ENCODE results near the gene RAB8A. TPM values are rescaled to one million over a fixed set of nuclear protein-coding genes. Genes with fewer than 3 reads are reported as not detected.

The RAB8A gene
- total RNA-seq, 2 donors from 2014 or later = 67.7 to 86.0 TPM

DNA sequence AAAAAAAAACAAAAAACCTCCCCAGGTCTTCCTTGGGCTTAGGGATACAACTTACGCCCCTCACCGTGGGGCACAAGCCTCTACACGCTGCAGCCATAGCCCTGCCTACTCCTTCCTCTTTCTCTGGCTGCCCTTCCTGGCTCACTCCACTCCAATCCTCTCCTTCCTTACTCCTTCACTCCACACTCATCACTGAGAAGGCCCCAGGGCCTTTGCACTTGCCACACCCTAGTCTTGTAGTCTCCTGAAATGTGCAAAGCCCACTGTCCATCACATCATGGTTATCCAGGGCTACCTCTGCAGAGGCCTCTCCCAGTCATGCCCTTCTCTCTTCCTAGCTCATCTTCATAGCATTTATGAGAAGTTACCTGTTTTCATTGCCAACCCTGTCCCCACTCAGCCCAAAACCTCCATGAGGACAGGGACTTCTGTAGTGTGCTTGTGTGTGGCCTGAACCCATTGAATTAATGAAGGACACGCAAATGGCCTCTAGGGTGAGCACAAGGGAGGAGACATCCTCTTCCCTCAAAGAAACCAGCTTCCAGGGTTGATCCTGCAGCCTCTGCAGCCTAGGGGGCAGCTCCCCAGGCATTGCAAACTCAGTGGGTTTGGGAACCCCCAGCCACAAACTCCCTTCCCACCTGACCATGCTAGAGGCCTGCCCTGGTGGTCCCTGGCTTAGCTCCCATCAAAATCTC lies 23.9 kb downstream of the RAB8A start:
- 65 to 72% methylated on average over 4 of the region's 4 CpGs for WGBS, 2 experiments (ENCODE audit: insufficient coverage in 1 of 2, insufficient read length in 1 of 2)
- no peaks in the 10 kb centered on the region for H3K27me3 ChIP-seq (ENCODE audit: control insufficient read depth, insufficient read depth, low read length, poor library complexity, severe bottlenecking)
- Mint-ChIP-seq H3K27ac (no peak overlapping the region), H3K36me3 (ENCODE audit: low read depth) (peaks cover 43% of the 10 kb centered on the region), H3K9me3 (peaks cover 1% of the 10 kb centered on the region), H3K4me3 (no peak overlapping the region), H3K4me1 (no peaks in the 10 kb centered on the region), H3K27me3 (ENCODE audit: insufficient read depth) (peaks cover 12% of the 10 kb centered on the region)
- no peak overlapping the region for H3K27ac ChIP-seq (ENCODE audit: low read depth, low read length)
- H3K9me3 ChIP-seq (ENCODE audit: control insufficient read depth, low read length) = no peaks in the 10 kb centered on the region
- H3K4me1 ChIP-seq (ENCODE audit: control insufficient read depth, insufficient read depth, low read length) = no peaks in the 10 kb centered on the region
- DNase-seq = no peak
- H3K4me3 ChIP-seq (ENCODE audit: low read length) = no peak overlapping the region
- H3K9ac ChIP-seq (ENCODE audit: extremely low read depth, low read length, poor library complexity, severe bottlenecking) = no peak overlapping the region
- TF ChIP-seq, protein P1, sequence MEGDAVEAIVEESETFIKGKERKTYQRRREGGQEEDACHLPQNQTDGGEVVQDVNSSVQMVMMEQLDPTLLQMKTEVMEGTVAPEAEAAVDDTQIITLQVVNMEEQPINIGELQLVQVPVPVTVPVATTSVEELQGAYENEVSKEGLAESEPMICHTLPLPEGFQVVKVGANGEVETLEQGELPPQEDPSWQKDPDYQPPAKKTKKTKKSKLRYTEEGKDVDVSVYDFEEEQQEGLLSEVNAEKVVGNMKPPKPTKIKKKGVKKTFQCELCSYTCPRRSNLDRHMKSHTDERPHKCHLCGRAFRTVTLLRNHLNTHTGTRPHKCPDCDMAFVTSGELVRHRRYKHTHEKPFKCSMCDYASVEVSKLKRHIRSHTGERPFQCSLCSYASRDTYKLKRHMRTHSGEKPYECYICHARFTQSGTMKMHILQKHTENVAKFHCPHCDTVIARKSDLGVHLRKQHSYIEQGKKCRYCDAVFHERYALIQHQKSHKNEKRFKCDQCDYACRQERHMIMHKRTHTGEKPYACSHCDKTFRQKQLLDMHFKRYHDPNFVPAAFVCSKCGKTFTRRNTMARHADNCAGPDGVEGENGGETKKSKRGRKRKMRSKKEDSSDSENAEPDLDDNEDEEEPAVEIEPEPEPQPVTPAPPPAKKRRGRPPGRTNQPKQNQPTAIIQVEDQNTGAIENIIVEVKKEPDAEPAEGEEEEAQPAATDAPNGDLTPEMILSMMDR (conservative IDR thresholded peaks at IDR 0.05) = no peak
- H3K36me3 ChIP-seq (ENCODE audit: control insufficient read depth, insufficient read depth, low read length) = peaks cover 39% of the 10 kb centered on the region

DNA sequence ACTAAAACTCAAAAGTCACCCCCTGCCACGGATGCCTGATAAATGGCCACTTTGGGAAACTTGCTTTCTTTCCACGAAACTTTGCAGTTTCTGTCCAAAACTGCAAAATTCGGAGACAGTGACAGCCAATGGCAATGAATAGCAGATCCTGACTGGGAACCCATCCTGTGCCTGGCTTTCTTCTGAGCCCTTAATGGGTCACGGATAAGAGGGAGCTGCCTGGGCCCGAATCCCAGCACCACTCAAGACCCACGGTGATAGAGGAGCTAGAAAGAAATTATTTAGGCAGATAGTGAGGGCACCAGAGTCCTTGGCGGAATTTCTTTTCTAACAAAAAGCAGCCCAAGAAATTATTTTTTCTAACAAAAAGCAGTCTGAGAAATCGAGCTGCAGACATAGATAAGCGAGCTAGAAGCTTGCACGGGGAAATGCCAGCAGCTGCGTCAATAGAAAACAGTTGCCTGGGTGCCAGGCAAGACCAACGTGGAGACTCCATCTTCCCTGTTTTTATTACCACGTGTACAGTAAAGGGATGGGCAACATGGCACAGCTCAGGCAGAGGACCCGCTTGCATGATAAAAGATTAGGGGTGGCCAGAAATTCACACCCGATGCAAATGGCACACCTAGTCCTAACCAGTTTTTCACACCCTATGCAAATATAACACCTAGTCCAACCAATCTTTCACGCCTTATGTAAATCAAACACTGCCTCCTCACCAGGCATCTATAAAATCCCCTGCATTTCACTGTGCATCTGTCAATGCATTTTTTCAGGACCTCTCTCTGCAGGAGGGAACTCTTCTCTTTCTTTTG lies 24.7 kb downstream of the RAB8A start:
- Mint-ChIP-seq H3K36me3 (ENCODE audit: low read depth) (peaks cover 37% of the 10 kb centered on the region), H3K4me3 (no peak overlapping the region), H3K27ac (no peak overlapping the region), H3K4me1 (no peaks in the 10 kb centered on the region), H3K27me3 (ENCODE audit: insufficient read depth) (peaks cover 12% of the 10 kb centered on the region), H3K9me3 (peaks cover 1% of the 10 kb centered on the region)
- Histone ChIP-seq H3K4me3 (ENCODE audit: low read length) (no peak overlapping the region), H3K9me3 (ENCODE audit: control insufficient read depth, low read length) (no peaks in the 10 kb centered on the region), H3K27ac (ENCODE audit: low read depth, low read length) (no peak overlapping the region), H3K9ac (ENCODE audit: extremely low read depth, low read length, poor library complexity, severe bottlenecking) (no peak overlapping the region), H3K36me3 (ENCODE audit: control insufficient read depth, insufficient read depth, low read length) (peaks cover 32% of the 10 kb centered on the region), H3K4me1 (ENCODE audit: control insufficient read depth, insufficient read depth, low read length) (no peaks in the 10 kb centered on the region), H3K27me3 (ENCODE audit: control insufficient read depth, insufficient read depth, low read length, poor library complexity, severe bottlenecking) (no peaks in the 10 kb centered on the region)
- peak; percentile 60 for DNase-seq
- WGBS, 2 experiments (ENCODE audit: insufficient coverage in 1 of 2, insufficient read length in 1 of 2) = 65 to 72% methylated on average over 14 to 16 of the region's 16 CpGs
- TF ChIP-seq, protein P1 (conservative IDR thresholded peaks at IDR 0.05) = no peak

DNA sequence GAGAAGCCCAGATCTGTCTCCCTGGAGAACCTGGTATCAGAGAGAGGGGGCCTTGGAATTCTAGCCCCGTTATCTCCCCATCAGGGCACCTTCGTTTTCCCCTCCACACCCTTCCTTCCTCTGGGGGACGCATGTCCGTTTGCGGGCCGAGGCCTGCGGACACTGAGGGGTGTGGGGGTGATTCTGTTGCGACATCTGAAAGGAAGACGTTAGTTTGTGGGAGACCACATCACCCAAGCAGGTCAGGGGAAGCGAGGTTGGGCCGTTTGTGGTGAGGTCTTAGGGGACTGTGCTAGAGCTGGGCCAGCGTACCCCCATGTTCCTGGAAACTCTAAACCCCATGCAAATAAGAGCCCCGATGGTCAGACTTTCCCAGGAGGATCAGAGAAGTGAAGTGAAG lies 28.1 kb downstream of the RAB8A start:
- no peaks in the 10 kb centered on the region for H3K4me1 ChIP-seq (ENCODE audit: control insufficient read depth, insufficient read depth, low read length)
- Mint-ChIP-seq H3K9me3 (peaks cover 1% of the 10 kb centered on the region), H3K27me3 (ENCODE audit: insufficient read depth) (peaks cover 12% of the 10 kb centered on the region), H3K36me3 (ENCODE audit: low read depth) (peaks cover 4% of the 10 kb centered on the region), H3K4me3 (no peak overlapping the region), H3K27ac (no peak overlapping the region), H3K4me1 (peaks cover 2% of the 10 kb centered on the region)
- H3K36me3 ChIP-seq (ENCODE audit: control insufficient read depth, insufficient read depth, low read length) = no peaks in the 10 kb centered on the region
- TF ChIP-seq, protein P1 (conservative IDR thresholded peaks at IDR 0.05) = no peak
- no peak overlapping the region for H3K27ac ChIP-seq (ENCODE audit: low read depth, low read length)
- WGBS, 2 experiments (ENCODE audit: insufficient coverage in 1 of 2, insufficient read length in 1 of 2) = 83 to 84% methylated on average over 5 to 13 of the region's 13 CpGs
- H3K9me3 ChIP-seq (ENCODE audit: control insufficient read depth, low read length) = no peaks in the 10 kb centered on the region
- H3K27me3 ChIP-seq (ENCODE audit: control insufficient read depth, insufficient read depth, low read length, poor library complexity, severe bottlenecking) = no peaks in the 10 kb centered on the region
- DNase-seq = no peak
- H3K9ac ChIP-seq (ENCODE audit: extremely low read depth, low read length, poor library complexity, severe bottlenecking) = no peak overlapping the region
- H3K4me3 ChIP-seq (ENCODE audit: low read length) = no peak overlapping the region
